ENCODE data around the gene MOK. TPM values are rescaled to one million over a fixed set of nuclear protein-coding genes. Genes with fewer than 3 reads are reported as not detected.
A peak's percentile ranks its signal among the peaks of the same experiment; 100 is the strongest.
"Not testable (repeated sequence)": the region's sequence is repeated elsewhere in the genome, so short reads cannot be mapped to it uniquely, and the experiment has no call there.

Gene MOK
- total RNA-seq, 1 donor from 2014 or later = 1.8 TPM

GRCh38 chr14:102333390-102333789, 28.4 kb upstream of the MOK start:
- intact Hi-C loops (cut with micrococcal nuclease) = no loop called here
- H3K4me3 Mint-ChIP-seq = no peak overlapping the region
- ChIA-PET POLR2A (no interaction called here), CTCF (interaction anchor here (1.1 kb wide), 1 partner anchor 19 kb away, joined by 3 read pairs; no protein-coding TSS in a partner anchor)
- no peaks in the 10 kb centered on the region for H3K27me3 Mint-ChIP-seq
- ATAC-seq (ENCODE audit: low read depth) = no peak
- no peak for DNase-seq
- no peaks in the 10 kb centered on the region for H3K9me3 Mint-ChIP-seq
- no peak for TF ChIP-seq CTCF (IDR thresholded peaks at IDR 0.05)
- H3K4me1 Mint-ChIP-seq = no peaks in the 10 kb centered on the region
- peaks cover 33% of the 10 kb centered on the region for H3K36me3 Mint-ChIP-seq (ENCODE audit: low read depth)
- H3K27ac Mint-ChIP-seq = no peak overlapping the region

- Mint-ChIP-seq H3K36me3 (ENCODE audit: low read depth) (peaks cover 29% of the 10 kb centered on the region), H3K4me1 (no peaks in the 10 kb centered on the region), H3K27ac (no peak overlapping the region), H3K4me3 (no peak overlapping the region), H3K27me3 (no peaks in the 10 kb centered on the region), H3K9me3 (no peaks in the 10 kb centered on the region)
- POLR2A ChIA-PET = interaction anchor here (0.7 kb wide), 1 partner anchor 202 kb away, joined by 5 read pairs; no protein-coding TSS in a partner anchor
- CTCF ChIA-PET = no interaction called here
- no peak for DNase-seq
- no peak for ATAC-seq (ENCODE audit: low read depth)
- intact Hi-C loops (cut with micrococcal nuclease) = no loop called here
- no peak for TF ChIP-seq CTCF (IDR thresholded peaks at IDR 0.05)
Observed at GRCh38 chr14:102330806-102331205, 25.8 kb upstream of the MOK start.

- H3K4me1 Mint-ChIP-seq; intact Hi-C loops (cut with micrococcal nuclease); H3K9me3 Mint-ChIP-seq; DNase-seq; H3K4me3 Mint-ChIP-seq; H3K27ac Mint-ChIP-seq; ATAC-seq (ENCODE audit: low read depth); POLR2A ChIA-PET; H3K27me3 Mint-ChIP-seq; CTCF ChIA-PET: not testable (repeated sequence)
- H3K36me3 Mint-ChIP-seq (ENCODE audit: low read depth) = peaks cover 22% of the 10 kb centered on the region
Observed at GRCh38 chr14:102329381-102329780, 24.4 kb upstream of the MOK start.

- no peak for DNase-seq
- no peak for TF ChIP-seq CTCF (IDR thresholded peaks at IDR 0.05)
- no peak overlapping the region for H3K4me3 Mint-ChIP-seq
- H3K27ac Mint-ChIP-seq = no peak overlapping the region
- H3K4me1 Mint-ChIP-seq = peaks cover 5% of the 10 kb centered on the region
- no peaks in the 10 kb centered on the region for H3K9me3 Mint-ChIP-seq
- ATAC-seq (ENCODE audit: low read depth) = no peak
- CTCF ChIA-PET = interaction anchor here (1.0 to 1.2 kb wide), 2 partner anchors 10 to 226 kb away, joined by 3 read pairs; no protein-coding TSS in a partner anchor
- intact Hi-C loops (cut with micrococcal nuclease) = no loop called here
- peaks cover 14% of the 10 kb centered on the region for H3K36me3 Mint-ChIP-seq (ENCODE audit: low read depth)
- no peaks in the 10 kb centered on the region for H3K27me3 Mint-ChIP-seq
- POLR2A ChIA-PET = no interaction called here
Observed at GRCh38 chr14:102326583-102326982, 21.6 kb upstream of the MOK start.

- H3K4me3 Mint-ChIP-seq = no peak overlapping the region
- DNase-seq = no peak
- no peak for ATAC-seq (ENCODE audit: low read depth)
- H3K36me3 Mint-ChIP-seq (ENCODE audit: low read depth) = peaks cover 13% of the 10 kb centered on the region
- H3K9me3 Mint-ChIP-seq = no peaks in the 10 kb centered on the region
- peaks cover 10% of the 10 kb centered on the region for H3K4me1 Mint-ChIP-seq
- no peaks in the 10 kb centered on the region for H3K27me3 Mint-ChIP-seq
- intact Hi-C loops (cut with micrococcal nuclease) = no loop called here
- POLR2A ChIA-PET = no interaction called here
- no peak for TF ChIP-seq CTCF (IDR thresholded peaks at IDR 0.05)
- H3K27ac Mint-ChIP-seq = no peak overlapping the region
- CTCF ChIA-PET = interaction anchor here (1.0 to 1.2 kb wide), 2 partner anchors 10 to 226 kb away, joined by 3 read pairs; no protein-coding TSS in a partner anchor
Observed at GRCh38 chr14:102325791-102326345, 20.9 kb upstream of the MOK start.

- no peak for TF ChIP-seq CTCF (IDR thresholded peaks at IDR 0.05)
- intact Hi-C loops (cut with micrococcal nuclease) = no loop called here
- Mint-ChIP-seq H3K36me3 (ENCODE audit: low read depth) (peaks cover 18% of the 10 kb centered on the region), H3K4me1 (peaks cover 32% of the 10 kb centered on the region), H3K27ac (no peak overlapping the region), H3K9me3 (no peaks in the 10 kb centered on the region), H3K4me3 (peak overlapping the region; percentile 35), H3K27me3 (no peaks in the 10 kb centered on the region)
- POLR2A ChIA-PET = no interaction called here
- ATAC-seq (ENCODE audit: low read depth) = no peak
- CTCF ChIA-PET = interaction anchor here (1.0 kb wide), 1 partner anchor 9 kb away, joined by 3 read pairs; no protein-coding TSS in a partner anchor
- DNase-seq = no peak
Observed at GRCh38 chr14:102323102-102323501, 18.1 kb upstream of the MOK start.

All from activated B cell treated with CpG ODN at 0.5 μM for 24 hours (primary cell).